Stimulated activated CD4-positive, alpha-beta T cell treated with anti-CD3 and anti-CD28 coated beads, Interleukin-4, amount 100 ng/mL, for 24 hours (primary cell): ENCODE results near the gene ELFN1.

ENCODE experiments used
- DNase-seq: peaks from one replicate; pipeline ENCODE4 v3.0.0-alpha.2; 2020

The ELFN1 gene

DNA sequence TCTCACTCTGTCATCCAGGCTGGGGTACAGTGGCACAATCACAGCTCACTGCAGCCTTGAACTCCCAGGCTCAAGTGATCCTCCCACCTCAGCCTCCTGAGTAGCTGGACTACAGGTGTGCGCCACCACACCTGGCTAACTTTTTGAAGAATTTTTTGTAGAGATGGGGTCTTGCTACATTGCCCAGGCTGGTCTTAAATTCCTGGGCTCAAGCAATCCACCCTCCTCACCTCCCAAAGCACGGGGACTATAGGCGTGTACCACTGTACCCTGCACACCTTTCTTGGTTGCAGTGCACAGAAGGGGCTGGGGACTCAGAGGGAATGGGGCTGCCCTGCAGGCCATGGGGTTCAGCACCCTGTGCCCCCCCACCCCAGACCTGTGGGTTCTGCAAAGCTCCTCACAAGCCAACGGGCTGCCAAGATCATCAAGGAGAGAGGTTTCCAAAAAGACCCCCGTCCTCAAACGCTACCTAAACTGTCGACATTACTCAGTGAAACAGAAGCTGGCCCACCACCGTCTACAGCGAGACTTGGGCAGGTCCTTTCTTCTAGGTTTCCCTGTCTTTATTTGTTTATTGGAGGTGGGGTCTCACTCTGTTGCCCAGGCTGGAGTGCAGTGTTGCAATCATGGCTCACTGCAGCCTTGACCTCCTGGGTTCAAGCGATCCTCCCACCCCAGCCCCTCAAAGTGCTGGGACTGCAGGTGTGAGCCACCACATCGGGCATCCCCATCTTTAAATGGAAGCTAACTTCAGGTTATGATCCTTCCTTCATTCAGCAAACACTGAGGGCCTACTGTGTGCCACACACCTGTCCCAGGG is 26.6 kb upstream of the ELFN1 start:
- DNase-seq: no peak

DNA sequence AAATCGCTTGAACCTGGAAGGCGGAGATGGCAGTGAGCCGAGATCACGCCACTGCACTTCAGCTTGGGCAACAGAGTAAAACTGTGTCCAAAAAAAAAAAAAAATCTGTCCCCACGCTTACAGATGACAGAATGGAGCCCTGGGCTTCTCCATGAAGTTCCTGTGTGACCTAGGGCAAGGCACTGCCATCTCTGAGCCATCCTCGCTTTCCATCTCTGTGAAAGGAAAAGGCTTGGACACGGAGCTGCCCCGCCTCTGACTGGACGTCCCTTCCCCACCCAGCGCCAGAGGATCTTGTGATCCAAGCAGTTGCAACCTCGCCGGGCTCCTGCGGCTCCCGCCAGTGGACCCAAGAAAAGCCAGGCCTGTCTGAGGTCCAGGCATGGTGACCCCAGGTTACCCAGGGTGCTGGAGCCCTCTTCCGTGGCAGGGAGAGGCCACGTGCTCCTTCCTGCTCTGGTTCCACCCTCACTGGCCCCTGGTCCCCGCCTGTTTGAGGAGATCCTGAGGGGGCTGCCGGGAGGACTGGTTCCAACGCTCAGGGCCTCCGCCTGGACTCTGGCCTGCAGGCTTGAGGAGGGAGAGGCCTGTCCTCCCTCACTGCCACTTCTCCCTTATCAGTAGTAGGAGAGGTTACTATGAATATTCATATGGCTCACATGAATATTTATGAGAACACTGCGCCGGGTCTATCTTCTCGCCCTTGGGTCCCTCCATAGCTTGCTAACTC is 25.6 kb upstream of the ELFN1 start:
- DNase-seq: no peak

DNA sequence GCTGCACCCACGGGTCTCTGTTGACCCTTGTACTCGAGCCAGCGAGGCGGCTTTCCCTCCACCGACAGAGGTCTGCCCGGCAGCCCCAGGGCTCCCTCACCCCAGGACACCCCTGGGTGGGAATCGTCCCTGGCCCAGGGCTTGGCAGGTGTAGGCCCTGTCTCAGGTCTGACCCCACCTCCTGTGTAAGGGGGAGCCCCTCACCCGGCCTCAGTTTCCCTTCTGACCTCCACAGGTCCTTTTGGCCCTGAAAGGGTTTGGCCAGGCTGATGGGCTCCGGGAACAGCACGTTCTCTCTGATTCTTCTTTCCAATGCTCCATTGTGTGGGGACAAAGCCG is 25.0 kb upstream of the ELFN1 start:
- no peak for DNase-seq

DNA sequence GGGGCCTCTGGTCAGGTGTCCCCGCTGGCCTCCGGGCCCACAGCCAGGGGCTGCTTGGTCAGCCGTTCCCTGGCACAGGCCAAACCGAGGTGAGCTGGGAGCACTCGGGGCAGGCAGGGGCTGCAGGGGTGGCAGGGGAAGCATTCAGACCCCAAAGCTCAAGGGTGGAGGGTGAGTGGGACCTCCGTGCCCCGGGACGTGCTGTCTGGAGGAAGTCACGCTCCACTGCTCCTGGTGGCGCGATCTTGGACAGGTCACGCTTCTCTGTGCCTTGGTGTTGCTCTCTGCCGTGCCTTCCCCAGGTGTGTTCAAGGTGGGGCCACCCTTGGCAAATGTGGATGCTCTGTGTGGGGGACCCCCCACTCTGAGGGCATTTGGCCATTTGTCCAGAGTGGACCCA is 24.6 kb upstream of the ELFN1 start:
- no peak for DNase-seq

DNA sequence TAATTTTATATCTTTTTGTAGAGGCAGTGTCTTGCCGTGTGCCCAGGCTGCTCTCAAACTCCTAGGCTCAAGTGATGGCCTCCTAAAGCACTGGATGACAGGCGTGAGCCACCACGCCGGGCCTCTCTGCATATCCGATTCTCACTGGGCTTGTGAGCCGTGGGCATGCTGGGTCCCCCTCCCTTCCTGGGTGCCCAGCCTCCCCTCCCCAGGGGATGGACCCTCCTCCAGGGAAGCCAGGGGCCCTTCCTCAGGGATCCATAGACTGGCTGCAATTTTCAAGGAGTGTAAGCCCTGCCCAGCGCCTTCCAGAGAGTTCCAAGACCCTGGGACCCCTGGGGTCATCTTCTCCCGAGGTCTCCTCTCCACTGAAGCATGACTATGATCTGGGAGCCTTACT is 23.7 kb upstream of the ELFN1 start:
- DNase-seq: no peak

DNA sequence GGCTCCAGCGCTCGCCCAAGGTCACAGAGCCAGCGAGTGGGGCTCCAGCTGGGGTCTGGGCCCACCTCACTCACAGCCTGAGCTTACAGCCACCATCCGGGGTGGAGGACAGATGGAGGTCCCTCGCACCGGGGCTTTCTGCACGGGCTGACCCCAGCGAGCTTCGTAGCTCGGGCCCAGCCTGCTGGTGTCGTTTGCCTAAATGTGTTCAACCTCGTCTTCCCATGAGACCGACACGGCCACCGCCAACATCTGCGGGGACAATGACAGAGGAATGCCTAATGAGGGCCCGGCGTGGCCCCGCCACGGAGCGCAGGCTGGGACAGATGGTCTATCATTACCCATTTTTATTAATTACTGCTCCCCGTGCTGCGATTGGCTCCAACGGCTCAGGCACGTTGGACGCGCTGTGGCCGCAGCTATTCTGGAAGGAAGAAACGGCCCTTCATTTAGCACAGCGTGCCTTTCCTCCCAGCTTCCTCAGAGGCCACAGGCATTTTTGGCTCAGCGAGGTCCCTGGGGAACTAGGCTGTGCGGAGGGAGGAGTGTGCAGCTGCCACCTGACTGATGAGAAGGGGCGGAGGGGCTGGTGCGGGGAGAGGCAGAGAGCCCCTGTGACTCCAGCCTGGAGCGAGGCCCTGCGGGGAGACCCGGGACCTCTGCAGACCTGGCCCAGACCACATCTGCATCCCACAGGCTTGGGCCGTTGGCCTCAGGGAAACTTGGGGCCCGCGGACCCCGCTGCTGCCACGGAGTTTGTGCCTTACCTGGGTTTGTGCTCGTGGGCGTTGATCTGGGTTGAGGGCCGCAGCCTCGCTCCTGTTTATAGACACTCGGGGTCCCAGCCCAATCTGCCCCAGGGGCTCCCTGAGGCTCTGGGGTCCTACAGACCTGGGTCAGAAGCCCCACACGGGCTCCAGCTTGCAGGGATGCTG is 22.9 kb upstream of the ELFN1 start:
- DNase-seq: no peak

DNA sequence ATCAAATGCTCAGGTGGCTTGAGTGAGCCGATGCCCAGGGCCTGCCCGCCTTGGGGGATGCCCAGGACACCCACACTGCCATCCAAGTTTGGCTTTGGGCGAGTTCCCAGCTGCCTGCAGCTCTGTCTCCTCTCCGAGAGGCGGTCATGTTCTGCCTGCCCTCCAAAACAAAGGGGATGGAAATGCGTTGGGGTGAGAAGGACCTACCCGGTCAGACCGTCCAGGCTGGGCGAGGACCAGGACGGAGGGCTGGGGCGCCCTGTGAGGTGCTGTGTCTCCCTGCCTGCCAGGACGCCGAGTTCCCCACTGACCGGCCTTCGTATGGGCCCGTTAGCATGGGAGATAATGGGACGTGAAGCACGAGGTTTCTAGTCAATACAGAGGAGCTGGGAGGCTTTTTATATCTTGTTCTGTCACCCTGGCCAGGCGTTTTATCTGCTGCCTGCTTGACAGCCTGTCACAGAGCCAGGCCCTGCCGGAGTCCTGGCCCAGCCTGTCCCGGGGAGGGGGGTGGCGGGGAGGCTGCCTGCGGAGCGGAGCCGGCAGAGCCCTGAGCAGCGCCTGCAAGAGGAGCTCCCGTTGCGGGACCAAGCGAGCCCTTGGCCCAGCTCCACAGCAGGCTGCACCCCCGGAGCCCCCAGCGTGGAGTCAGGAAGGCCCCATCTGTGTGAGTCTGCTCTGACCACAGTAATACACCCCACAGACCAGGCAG is 22.0 kb upstream of the ELFN1 start:
- no peak for DNase-seq

DNA sequence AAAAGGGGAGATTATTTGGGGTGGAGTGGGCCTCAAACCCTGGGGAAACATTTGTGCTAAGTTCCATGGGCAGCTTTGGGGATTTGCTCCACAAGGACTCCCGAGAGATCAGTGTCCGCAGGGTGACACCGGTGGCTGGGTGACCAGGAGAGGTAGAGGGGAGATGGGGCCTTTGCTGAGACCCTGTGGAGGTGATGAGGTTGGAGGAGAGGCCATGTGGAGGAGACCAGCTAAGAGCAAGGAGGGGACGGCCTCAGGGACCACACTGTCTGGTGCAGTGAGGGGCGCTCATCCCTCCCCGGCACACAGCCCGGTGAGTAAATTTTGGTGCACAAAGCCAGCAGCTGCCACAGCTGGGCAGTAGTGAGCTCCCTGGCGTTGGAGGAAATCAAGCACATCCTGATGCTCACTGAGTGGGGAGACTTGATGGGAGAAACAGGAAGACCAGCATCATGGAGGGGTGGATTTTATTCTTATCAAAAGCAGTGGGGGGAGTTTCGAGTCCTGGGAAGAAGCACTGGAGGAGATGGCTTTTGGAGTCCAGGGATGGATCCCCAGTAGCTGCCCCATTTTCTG is 20.2 kb upstream of the ELFN1 start:
- no peak for DNase-seq

DNA sequence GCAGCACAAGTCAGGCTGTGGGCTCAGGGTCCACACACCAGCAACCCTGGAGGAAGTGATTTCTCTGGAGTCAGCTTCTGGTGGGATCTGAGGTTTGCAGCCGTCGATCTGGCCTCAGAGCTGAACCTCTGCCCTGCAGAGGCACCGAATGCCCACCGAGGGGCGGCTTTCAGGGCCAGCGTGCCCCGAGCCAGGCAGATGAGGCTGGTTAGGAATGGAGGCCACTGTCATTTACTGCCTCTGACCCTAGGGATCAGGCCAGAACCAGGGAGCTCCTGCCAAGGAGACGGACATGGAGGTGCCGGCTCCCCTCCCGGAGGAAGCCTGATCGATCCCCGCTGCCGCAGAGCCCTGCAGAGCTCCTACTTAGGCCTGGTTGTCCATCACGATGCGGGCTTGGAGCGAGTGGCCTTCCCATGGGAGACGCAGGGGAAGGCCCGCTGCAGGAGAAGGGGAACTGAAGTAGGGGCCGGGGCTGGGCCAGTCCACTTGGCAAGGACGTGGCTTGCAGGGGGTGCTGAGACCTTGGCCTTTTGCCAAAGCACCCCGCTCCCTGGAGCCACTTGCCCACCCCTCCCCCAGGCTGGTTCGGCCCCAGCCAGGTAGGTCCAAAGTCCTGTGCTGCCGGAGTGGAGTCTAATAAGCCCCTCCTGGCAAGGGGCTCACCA is 19.6 kb upstream of the ELFN1 start:
- DNase-seq: no peak

DNA sequence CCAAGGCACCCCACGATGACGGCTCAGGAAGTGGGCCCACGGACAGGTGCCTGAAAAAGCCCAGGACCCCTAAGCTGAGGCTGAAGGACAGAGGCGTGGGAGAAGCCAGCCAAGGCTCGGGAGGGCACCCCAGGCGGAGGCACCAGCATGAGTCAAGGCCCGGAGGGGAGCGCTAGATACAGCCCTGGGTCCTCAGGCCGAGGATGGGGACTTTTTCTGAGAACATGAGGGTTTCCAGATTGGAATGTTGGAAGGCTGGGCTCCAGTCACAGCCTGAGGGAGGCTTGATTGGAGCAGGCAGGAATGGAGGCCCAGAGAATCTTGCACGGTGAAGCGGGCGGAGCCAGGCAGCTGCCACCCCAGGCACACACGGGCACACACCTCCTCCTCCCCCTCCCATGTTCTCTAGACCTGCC is 19.0 kb upstream of the ELFN1 start:
- no peak for DNase-seq

DNA sequence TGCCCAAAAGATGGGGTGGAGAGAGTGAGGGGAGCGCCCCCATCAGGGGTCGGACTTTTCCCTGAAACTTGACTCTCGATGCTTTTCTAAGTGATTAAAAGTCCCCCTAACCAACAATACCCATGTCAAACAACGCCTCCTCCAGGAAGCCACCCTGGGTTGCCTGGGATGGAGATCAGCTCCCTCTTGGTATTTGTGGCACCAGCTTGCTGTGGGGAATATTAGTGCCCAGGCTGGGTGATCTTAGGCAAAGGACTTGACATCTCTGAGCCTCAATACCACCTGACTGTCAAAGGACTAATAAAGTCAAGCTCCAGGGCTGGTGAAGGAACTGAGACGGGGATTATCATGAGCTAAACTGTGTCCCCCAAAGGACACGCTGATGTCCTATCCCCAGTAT is 18.2 kb upstream of the ELFN1 start:
- no peak for DNase-seq

DNA sequence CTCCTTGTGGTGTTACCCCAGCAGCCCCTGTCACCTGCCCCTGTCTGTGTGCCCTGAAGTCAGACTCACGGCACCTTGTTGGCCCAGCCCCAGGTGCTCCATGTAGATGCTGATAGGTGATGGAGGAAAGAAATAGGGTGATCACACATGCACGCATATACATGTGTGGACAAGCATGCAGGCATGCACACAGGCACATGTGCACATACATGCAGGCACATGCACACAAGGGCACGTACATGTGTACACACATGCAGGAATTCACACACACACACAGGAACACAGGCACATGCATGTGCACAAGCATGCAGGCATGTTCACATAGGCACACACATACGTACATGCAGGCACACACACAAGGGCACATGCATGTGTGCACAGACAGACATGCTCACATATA is 16.6 kb upstream of the ELFN1 start:
- no peak for DNase-seq

DNA sequence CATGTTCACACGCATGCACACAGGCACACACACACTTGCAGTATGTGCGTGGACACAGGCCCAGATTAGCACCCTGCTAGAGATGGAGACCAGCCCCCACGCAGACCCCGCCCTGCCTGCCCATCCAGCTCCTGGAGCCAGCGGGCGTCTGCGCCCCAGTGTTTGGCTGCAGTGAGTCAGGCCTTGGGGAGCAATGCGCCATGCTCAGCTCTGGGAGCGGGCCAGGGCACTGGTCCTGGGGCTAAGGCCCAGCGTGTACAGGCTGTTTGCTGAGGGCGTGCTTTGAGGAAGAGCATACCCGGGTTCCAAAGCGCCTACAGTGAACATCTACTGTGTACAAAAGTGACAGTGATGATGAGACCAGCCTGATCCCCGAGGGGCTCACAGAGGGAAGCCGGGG is 16.0 kb upstream of the ELFN1 start:
- no peak for DNase-seq

DNA sequence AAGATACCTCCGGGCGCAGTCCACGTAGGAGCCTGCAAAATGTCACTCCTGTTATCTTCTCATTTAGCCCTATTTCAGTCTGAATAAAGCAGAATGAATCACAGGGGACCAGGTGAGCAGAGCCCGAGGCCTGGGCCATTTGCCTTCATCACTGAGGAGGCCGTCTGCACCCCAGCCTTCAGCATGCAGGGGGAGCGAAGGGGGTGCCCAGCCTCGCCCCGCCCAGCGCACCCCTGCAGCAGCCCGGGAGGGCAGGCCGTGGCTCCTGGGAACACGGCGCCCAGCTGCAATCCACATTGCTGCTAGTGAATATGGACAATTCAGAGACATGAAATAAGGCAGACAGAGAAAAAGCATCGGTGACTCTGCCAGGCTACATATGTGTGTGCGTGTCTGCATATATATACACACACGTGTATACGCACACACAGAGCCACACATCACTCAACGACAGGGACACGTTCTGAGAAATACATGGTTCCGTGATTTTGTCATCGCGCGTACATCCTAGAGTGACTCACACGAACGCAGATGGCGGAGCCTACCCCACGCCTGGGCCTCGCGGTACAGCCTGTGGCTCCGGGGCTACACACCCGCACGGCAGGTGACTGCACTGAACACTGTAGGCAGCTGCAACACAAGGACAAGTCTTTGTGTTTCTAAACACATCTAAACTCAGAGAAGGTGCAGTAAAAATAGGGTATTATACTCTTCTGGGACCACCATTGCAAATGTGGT is 15.2 kb upstream of the ELFN1 start:
- no peak for DNase-seq

DNA sequence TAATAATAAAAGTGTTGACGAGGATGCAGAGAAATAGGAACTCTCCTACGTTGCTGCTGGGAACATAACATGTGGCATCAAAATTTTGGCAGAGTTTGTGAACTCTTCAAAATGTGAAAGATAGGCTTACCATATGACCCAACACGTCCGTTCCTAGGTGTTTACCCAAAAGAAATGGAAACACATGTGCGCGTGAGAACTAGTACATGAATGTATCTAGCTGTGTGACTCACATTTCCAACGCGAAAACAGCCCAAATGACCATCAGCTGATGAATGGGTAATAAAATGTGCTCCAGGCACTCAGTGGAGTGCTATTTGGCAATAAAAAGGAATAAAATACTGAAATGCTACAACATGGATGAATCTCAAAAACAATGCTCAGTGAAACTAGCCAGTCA is 10.4 kb upstream of the ELFN1 start:
- DNase-seq: no peak

DNA sequence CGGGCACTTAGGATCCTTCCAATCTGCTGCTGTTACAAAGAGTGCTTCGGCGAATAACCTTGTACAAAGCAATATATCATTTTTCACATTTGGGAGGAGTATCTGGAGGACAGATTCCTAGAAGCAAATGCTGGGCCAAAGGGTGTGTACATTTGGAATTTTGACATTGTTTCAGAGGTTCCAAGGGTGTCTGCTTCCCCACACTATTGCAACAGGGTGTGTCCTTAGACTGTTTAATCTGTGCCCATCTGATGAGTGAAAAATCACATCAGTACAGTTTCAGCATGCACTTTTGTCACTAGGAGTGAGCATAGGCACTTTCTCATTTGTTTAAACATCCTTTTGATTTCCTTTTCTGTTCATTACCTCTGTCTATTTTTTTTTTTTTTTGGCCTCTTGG is 8.6 kb upstream of the ELFN1 start:
- no peak for DNase-seq

DNA sequence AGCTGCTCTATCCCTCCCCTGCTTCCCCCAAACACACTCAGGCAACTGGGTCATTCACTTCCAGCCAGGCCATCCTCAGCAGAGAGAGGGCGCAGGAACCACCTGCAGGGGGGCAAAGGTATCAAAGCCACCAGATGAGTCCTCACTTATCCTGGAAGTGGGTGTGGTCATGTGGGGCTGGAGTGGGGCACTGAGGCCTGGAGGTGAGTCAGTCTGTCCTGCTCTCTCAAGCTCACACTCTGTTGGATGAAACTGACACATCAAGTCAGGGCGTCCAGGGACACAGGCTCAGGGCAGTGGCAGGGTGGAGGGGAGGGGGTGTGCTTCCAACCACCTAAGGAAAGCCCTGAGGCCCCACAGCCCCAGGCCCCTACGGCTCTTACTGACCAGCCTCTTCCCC is 8.0 kb upstream of the ELFN1 start:
- DNase-seq: no peak

DNA sequence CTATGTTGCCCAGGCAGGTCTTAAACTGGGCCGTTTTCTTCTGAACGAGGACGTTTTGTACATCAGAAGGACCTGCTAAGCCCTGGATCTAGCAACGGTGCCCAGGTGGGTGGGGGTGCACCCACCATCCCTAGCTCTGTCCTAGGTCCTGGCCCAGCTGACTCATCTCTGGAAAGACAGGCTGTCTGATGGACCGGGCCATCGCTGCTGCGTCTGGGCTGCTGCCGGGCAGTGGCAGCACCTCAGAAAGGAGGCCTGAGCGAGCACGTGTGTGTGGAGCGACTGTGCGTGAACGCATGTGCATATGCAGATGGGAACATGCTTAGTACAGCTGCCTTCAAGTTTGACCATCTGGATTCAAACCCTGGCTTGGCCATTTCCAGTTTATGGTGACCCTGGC is 7.3 kb upstream of the ELFN1 start:
- DNase-seq: no peak

DNA sequence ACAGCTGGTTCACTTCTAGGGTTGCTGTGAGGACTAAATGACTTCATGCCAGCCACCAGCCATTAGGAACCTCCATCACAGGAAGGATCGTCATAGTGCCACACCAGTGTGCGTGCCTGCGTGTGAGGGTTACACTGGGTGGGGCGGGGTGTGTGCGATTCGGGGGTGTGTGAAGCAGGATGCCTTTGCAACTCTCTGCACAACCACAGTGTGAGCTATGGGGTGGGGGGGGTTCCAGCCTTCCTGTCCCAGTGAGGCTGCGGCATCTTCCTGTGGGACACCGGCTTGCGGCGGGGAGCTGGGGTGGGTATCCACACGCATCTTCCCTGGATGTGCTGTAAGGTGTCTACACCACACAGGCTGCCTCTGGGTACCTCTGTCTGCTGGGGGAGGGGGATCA is 6.9 kb upstream of the ELFN1 start:
- DNase-seq: no peak

DNA sequence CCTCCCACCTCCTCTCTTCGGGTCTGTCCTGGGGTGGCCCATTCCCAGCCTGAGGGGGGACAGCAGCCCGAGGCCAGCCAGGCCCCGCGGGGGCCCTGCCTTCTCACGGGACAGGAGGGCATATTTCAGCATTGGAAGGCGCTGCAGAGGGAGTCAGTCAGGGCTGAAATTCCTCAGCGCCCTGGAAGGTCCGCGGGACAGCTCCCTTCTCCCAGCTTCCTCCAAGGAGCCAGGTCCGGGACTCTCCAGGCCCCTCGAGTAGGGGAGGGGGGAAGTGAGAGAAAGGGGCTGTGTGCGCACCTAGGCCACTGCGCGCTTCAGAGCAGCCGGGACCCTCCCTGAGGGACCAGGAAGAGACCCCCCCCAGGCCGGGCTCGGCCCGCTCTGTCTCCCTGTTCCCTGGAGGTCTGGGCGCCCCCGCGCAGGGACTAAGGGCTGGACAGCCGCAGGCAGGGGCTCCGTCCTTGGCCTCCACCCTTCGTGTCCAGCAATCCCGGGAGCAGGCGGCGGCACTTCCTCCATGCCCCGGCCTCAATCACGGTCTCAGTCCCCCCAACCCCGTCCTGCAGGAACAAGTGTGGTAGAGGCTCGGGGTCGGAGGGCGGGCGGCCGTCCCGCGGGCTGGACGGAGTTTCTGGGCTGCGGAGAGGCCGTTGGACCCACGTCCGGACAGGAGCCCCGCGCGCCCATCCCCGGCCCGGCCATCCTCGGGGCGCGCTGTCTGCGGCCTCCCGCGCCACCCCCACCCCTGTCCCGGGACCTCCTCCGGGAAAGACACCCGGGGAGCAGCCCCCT is 6.0 kb upstream of the ELFN1 start:
- no peak for DNase-seq
